Endothelial cell of umbilical vein (primary cell): Measurements from ENCODE around the gene WDR18. TPM values are rescaled to one million over a fixed set of nuclear protein-coding genes. Genes with fewer than 3 reads are reported as not detected.

Experiments
- BruUV-seq: library from RNA; stranded (reverse); fragments of 400-500 nt; replicated peaks from 2 replicates; lab custom pipeline; 2021; lab: Mats Ljungman, UMichigan
- CTCF ChIA-PET: fragments of 300-600, 350-600 bp; sonication (Branson Sonifier 250); formaldehyde crosslinking; loops from one replicate; lab custom pipeline; 2021; ENCODE audit warnings: antibody characterized with exemption, inconsistent platforms; lab: Charles Lee
- POLR2A ChIA-PET: fragments of 300-600, 350-600 bp; sonication (Branson Sonifier 250); formaldehyde crosslinking; loops from one replicate; lab custom pipeline; 2021; ENCODE audit warnings: antibody characterized with exemption, inconsistent platforms; lab: Charles Lee
- DNase-seq: peaks from one replicate; pipeline ENCODE4 v3.0.0-alpha.2; 2011; ENCODE audit warnings: low read depth, low spot score
- FAIRE-seq: peaks from 2 replicates; lab custom pipeline; 2011; peaks lifted over from hg19 to GRCh38; lab: Jason Lieb, UNC
- H2AFZ ChIP-seq: 2 replicates; pipeline ENCODE4 v1.6.0; 2012; ENCODE audit warnings: low read depth, low read length, control low read depth, inconsistent platforms
- H3K27ac ChIP-seq: 2 replicates; pipeline ENCODE4 v1.5.1; 2011; ENCODE audit warnings: low read depth, mild to moderate bottlenecking, control low read depth, low read length, moderate library complexity; ENCODE audit not compliant: insufficient read depth
- H3K27me3 ChIP-seq, 2 experiments: 2 replicates each; pipeline versions ENCODE4 v1.6.0 to v1.6.1; 2011; ENCODE audit warnings: low read length in 2 of 2, mixed read lengths in 1 of 2; ENCODE audit not compliant: control insufficient read depth in 2 of 2, insufficient read depth in 2 of 2
- H3K36me3 ChIP-seq, 2 experiments: 2 replicates in 1 of 2; 3 replicates in 1 of 2; pipeline ENCODE4 v1.5.1; 2011; ENCODE audit warnings: low read length in 2 of 2, mild to moderate bottlenecking in 1 of 2, moderate library complexity in 1 of 2; ENCODE audit not compliant: control insufficient read depth in 2 of 2, insufficient read depth in 2 of 2; ENCODE audit errors: extremely low read depth in 1 of 2
- H3K4me1 ChIP-seq: 3 replicates; pipeline ENCODE4 v1.5.1; 2011; ENCODE audit warnings: mild to moderate bottlenecking, low read length; ENCODE audit not compliant: control insufficient read depth, insufficient read depth; ENCODE audit errors: extremely low read depth
- H3K4me2 ChIP-seq: 2 replicates; pipeline ENCODE4 v1.6.1; 2011; ENCODE audit warnings: low read length, control low read depth, mixed read lengths; ENCODE audit not compliant: insufficient read depth
- H3K4me3 ChIP-seq, 3 experiments: fragments of 200-600 bp in 1 of 3; sonication (generic), shearing (Covaris generic) in 1 of 3; replicated peaks in 1 of 3; 2 replicates each; pipeline ENCODE4 v1.5.1; 2011 to 2016; ENCODE audit warnings: control low read depth in 3 of 3, low read length in 3 of 3, mild to moderate bottlenecking in 2 of 3, inconsistent platforms in 1 of 3, low read depth in 1 of 3, moderate library complexity in 1 of 3; ENCODE audit not compliant: insufficient read depth in 1 of 3
- H3K79me2 ChIP-seq: 2 replicates; pipeline ENCODE4 v1.6.0; 2012; ENCODE audit warnings: low read length, inconsistent platforms; ENCODE audit not compliant: control insufficient read depth, insufficient read depth
- H3K9ac ChIP-seq: replicated peaks from 2 replicates; pipeline ENCODE3; 2011; ENCODE audit warnings: low read length, control low read depth; ENCODE audit not compliant: insufficient read depth; ENCODE audit errors: extremely low read depth
- H3K9me1 ChIP-seq: replicated peaks from 3 replicates; pipeline ENCODE4 v1.6.0; 2011; ENCODE audit warnings: mild to moderate bottlenecking, low read length; ENCODE audit not compliant: control insufficient read depth, insufficient read depth; ENCODE audit errors: extremely low read depth
- H3K9me3 ChIP-seq: replicated peaks from 2 replicates; pipeline ENCODE4 v1.5.1; 2012; ENCODE audit warnings: low read length, inconsistent platforms; ENCODE audit not compliant: control insufficient read depth, insufficient read depth
- H4K20me1 ChIP-seq: replicated peaks from 2 replicates; pipeline ENCODE3; 2011; ENCODE audit warnings: mild to moderate bottlenecking, low read length; ENCODE audit not compliant: control insufficient read depth, insufficient read depth; ENCODE audit errors: extremely low read depth
- EZH2 ChIP-seq: IDR thresholded peaks from 2 replicates; pipeline ENCODE4 v1.6.1; 2012; ENCODE audit warnings: borderline replicate concordance, low read depth, mild to moderate bottlenecking, moderate library complexity, low read length, inconsistent platforms; ENCODE audit not compliant: severe bottlenecking
- FOS ChIP-seq: IDR thresholded peaks from 2 replicates; pipeline ENCODE4 v1.6.1; 2011; ENCODE audit warnings: mild to moderate bottlenecking, low read length, moderate library complexity, borderline replicate concordance; ENCODE audit not compliant: insufficient read depth
- GATA2 ChIP-seq: IDR thresholded peaks from 2 replicates; pipeline ENCODE4 v1.7.0; 2011; ENCODE audit warnings: low read depth, mild to moderate bottlenecking, moderate library complexity, mixed read lengths, low read length; ENCODE audit not compliant: insufficient read length, insufficient read depth
- JUN ChIP-seq: IDR thresholded peaks from 2 replicates; pipeline ENCODE4 v1.6.1; 2011; ENCODE audit warnings: borderline replicate concordance, low read depth; ENCODE audit not compliant: insufficient read length, insufficient read depth
- MYC ChIP-seq: IDR thresholded peaks from one replicate; pipeline ENCODE4 v1.6.1; 2011; ENCODE audit warnings: mild to moderate bottlenecking, low read depth, low read length
- POLR2A ChIP-seq: IDR thresholded peaks from 2 replicates; pipeline ENCODE4 v1.6.1; 2012; ENCODE audit warnings: low read depth, mild to moderate bottlenecking, control low read depth, low read length
- POLR2AphosphoS5 ChIP-seq: IDR thresholded peaks from 2 replicates; pipeline ENCODE4 v1.6.1; 2012; ENCODE audit warnings: low read depth, mild to moderate bottlenecking, control low read depth, low read length, moderate library complexity; ENCODE audit not compliant: insufficient read depth
- dilution Hi-C: fragments of 300-500 bp; cut with MboI; formaldehyde crosslinking; loops from one replicate; pipeline ENCODE4 v1.15.0; 2019; ENCODE audit warnings: low sequenced_read_pairs; ENCODE audit not compliant: extremely low pct_ligation_motif_present
- intact Hi-C: fragments of 100-400 bp; cut with micrococcal nuclease; formaldehyde crosslinking; loops from one replicate; pipeline ENCODE4 v1.10.0; 2022
- polyA plus RNA-seq, 4 experiments: library from polyadenylated mRNA; depleted of rRNA in 3 of 4; stranded (reverse) in 3 of 4; unstranded in 1 of 4; fragments of >200 nt; gene quantifications; 2 replicates each; pipeline versions ENCODE4 v1.2.1 to v1.2.3, GENCODE V29; 2011 to 2012; ENCODE audit warnings: missing spikeins in 1 of 4
- total RNA-seq: library from RNA; stranded (reverse); gene quantifications from 2 replicates; pipeline ENCODE4 v1.2.3, GENCODE V29; 2021
- TF ChIP-seq, protein P1 (sequence below): IDR thresholded peaks from 2 replicates; pipeline ENCODE4 v1.6.1; 2011; ENCODE audit not compliant: insufficient read depth, insufficient read length
- TF ChIP-seq, protein P2 (sequence below), 2 donors: IDR thresholded peaks; 1 replicate in 1 of 2; 2 replicates in 1 of 2; pipeline ENCODE4 v1.5.1; 2011; ENCODE audit warnings: low read length in 2 of 2, mild to moderate bottlenecking in 2 of 2, moderate library complexity in 2 of 2, control low read depth in 1 of 2, inconsistent platforms in 1 of 2, low read depth in 1 of 2; ENCODE audit not compliant: insufficient read depth in 1 of 2; ENCODE audit errors: extremely low read depth in 1 of 2

The WDR18 gene
- total and polyA plus RNA-seq, 2 donors (not counting 3 experiments of a cell fraction or from before 2014, with no cell fraction given): 54.8 to 102 TPM

- FAIRE-seq: no peak
- H2AFZ ChIP-seq: no peak overlapping the region
- H3K9me3 ChIP-seq: no peaks in the 10 kb centered on the region
- H3K9me1 ChIP-seq: no peaks in the 10 kb centered on the region
- H4K20me1 ChIP-seq: no peaks in the 10 kb centered on the region
- ChIA-PET CTCF (no interaction called here), POLR2A (no interaction called here)
- dilution Hi-C loops (no loop called here), intact Hi-C loops (no loop called here)
- no peak overlapping the region for H3K27ac ChIP-seq
- peaks cover 39% of the 10 kb centered on the region for H3K4me1 ChIP-seq
- no peak for TF ChIP-seq GATA2
- TF ChIP-seq, protein P1, sequence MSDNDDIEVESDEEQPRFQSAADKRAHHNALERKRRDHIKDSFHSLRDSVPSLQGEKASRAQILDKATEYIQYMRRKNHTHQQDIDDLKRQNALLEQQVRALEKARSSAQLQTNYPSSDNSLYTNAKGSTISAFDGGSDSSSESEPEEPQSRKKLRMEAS: no peak
- TF ChIP-seq FOS: no peak
- TF ChIP-seq JUN: no peak
- TF ChIP-seq MYC: no peak
- TF ChIP-seq POLR2AphosphoS5: no peak
- TF ChIP-seq POLR2A: no peak
- no peak for TF ChIP-seq EZH2
- TF ChIP-seq, protein P2, sequence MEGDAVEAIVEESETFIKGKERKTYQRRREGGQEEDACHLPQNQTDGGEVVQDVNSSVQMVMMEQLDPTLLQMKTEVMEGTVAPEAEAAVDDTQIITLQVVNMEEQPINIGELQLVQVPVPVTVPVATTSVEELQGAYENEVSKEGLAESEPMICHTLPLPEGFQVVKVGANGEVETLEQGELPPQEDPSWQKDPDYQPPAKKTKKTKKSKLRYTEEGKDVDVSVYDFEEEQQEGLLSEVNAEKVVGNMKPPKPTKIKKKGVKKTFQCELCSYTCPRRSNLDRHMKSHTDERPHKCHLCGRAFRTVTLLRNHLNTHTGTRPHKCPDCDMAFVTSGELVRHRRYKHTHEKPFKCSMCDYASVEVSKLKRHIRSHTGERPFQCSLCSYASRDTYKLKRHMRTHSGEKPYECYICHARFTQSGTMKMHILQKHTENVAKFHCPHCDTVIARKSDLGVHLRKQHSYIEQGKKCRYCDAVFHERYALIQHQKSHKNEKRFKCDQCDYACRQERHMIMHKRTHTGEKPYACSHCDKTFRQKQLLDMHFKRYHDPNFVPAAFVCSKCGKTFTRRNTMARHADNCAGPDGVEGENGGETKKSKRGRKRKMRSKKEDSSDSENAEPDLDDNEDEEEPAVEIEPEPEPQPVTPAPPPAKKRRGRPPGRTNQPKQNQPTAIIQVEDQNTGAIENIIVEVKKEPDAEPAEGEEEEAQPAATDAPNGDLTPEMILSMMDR (IDR thresholded peaks at IDR 0.05; ENCODE audit: extremely low read depth in 1 of 2, insufficient read depth in 1 of 2, low read depth in 1 of 2, low read length in 2 of 2): no peak
- H3K36me3 ChIP-seq: peaks cover 5 to 20% of the 10 kb centered on the region in 2 experiments
- H3K4me3 ChIP-seq: no peak overlapping the region
- no peak for DNase-seq
- peaks cover 71% of the 10 kb centered on the region for H3K79me2 ChIP-seq
- BruUV-seq: no TSS peak
- no peak overlapping the region for H3K4me2 ChIP-seq
- no peak overlapping the region for H3K9ac ChIP-seq
- no peaks in the 10 kb centered on the region for H3K27me3 ChIP-seq
These were observed 31.1 kb downstream of the WDR18 start for GRCh38 chr19:1015061-1015781.
